SH-SY5Y (cell line): ENCODE results near the gene POLE.

Experiments used
- GATA2 ChIP-seq: IDR thresholded peaks from 2 replicates; pipeline ENCODE4 v1.6.1; 2011; ENCODE audit warnings: mild to moderate bottlenecking, low read depth, low read length
- GATA3 ChIP-seq: IDR thresholded peaks from 2 replicates; pipeline ENCODE4 v1.6.1; 2011; ENCODE audit warnings: low read depth, mild to moderate bottlenecking, low read length, moderate library complexity

DNA sequence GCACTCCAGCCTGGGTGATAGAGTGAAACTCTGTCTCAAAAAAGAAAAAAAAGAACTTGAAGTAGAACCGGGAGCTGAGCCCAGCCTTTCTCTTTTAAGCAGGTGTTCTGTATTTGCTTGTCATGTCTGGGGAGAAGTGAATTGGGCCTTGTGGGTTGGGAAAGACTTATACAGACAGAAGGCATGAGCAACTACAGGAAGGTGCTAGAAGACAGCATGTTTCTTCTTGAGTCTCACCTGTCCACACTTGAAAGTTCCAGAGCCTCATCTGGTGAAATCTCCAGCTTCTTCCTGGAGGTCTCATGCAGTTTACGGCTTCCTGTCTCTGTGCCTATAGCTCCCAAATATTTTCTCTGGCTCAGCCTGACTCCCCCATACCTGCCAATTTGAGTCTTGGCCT, 26.0 kb upstream of the POLE start:
- no peak for TF ChIP-seq GATA2
- no peak for TF ChIP-seq GATA3
